Measurements from ENCODE around the gene ATP6V1G3.

ATP6V1G3 gene

GRCh38 chr1:198498881-198499280 is 41.6 kb downstream of the ATP6V1G3 start:
- Histone ChIP-seq H2AFZ (ENCODE audit: low read length) (no peak overlapping the region), H3K4me2 (ENCODE audit: low read length) (no peak overlapping the region), H3K9me2 (ENCODE audit: low read depth, low read length) (no peaks in the 10 kb centered on the region), H3K4me3 (ENCODE audit: low read depth, low read length, poor library complexity, severe bottlenecking) (no peak overlapping the region), H3F3A (ENCODE audit: insufficient read depth, low read length) (no peaks in the 10 kb centered on the region), H3K9me3 (ENCODE audit: low read length) (peaks cover 8% of the 10 kb centered on the region; the same call in 1 of the 2 replicates), H3K79me2 (ENCODE audit: insufficient read depth, low read length) (no peaks in the 10 kb centered on the region), H3K36me3 (ENCODE audit: insufficient read depth, low read length) (no peaks in the 10 kb centered on the region), H3K27me3 (ENCODE audit: insufficient read depth, low read length) (no peaks in the 10 kb centered on the region), H3K9ac (ENCODE audit: low read length) (no peak overlapping the region), H3K4me1 (ENCODE audit: insufficient read depth, low read length, severe bottlenecking) (peaks cover 10% of the 10 kb centered on the region), H4K20me1 (ENCODE audit: insufficient read depth, low read length) (no peaks in the 10 kb centered on the region), H3K27ac (ENCODE audit: low read depth, low read length, poor library complexity, severe bottlenecking) (no peak overlapping the region)
- TF ChIP-seq CTCF (IDR thresholded peaks at IDR 0.05; ENCODE audit: low read length), result no peak
- no peak for TF ChIP-seq EZH2 (IDR thresholded peaks at IDR 0.05; ENCODE audit: borderline replicate concordance, low read length)

GRCh38 chr1:198498103-198498385 is 42.4 kb downstream of the ATP6V1G3 start:
- Histone ChIP-seq H3K79me2 (ENCODE audit: insufficient read depth, low read length) (no peaks in the 10 kb centered on the region), H3K4me3 (ENCODE audit: low read depth, low read length, poor library complexity, severe bottlenecking) (no peak overlapping the region), H3K4me2 (ENCODE audit: low read length) (no peak overlapping the region), H3K27me3 (ENCODE audit: insufficient read depth, low read length) (no peaks in the 10 kb centered on the region), H3K9ac (ENCODE audit: low read length) (no peak overlapping the region), H3K9me3 (ENCODE audit: low read length) (0 out of 2 replicates have a peak, but pooled peaks cover 1% of the 10 kb centered on the region), H3K27ac (ENCODE audit: low read depth, low read length, poor library complexity, severe bottlenecking) (no peak overlapping the region), H3K4me1 (ENCODE audit: insufficient read depth, low read length, severe bottlenecking) (peaks cover 10% of the 10 kb centered on the region), H3F3A (ENCODE audit: insufficient read depth, low read length) (no peaks in the 10 kb centered on the region), H3K36me3 (ENCODE audit: insufficient read depth, low read length) (no peaks in the 10 kb centered on the region), H4K20me1 (ENCODE audit: insufficient read depth, low read length) (no peaks in the 10 kb centered on the region), H3K9me2 (ENCODE audit: low read depth, low read length) (no peaks in the 10 kb centered on the region), H2AFZ (ENCODE audit: low read length) (no peak overlapping the region)
- no peak for TF ChIP-seq CTCF (IDR thresholded peaks at IDR 0.05; ENCODE audit: low read length)
- TF ChIP-seq EZH2 (IDR thresholded peaks at IDR 0.05; ENCODE audit: borderline replicate concordance, low read length), result no peak

- Histone ChIP-seq H3K9ac (ENCODE audit: low read length) (no peak overlapping the region), H3K27me3 (ENCODE audit: insufficient read depth, low read length) (no peaks in the 10 kb centered on the region), H3K27ac (ENCODE audit: low read depth, low read length, poor library complexity, severe bottlenecking) (no peak overlapping the region), H3K9me2 (ENCODE audit: low read depth, low read length) (no peaks in the 10 kb centered on the region), H3K4me1 (ENCODE audit: insufficient read depth, low read length, severe bottlenecking) (peaks cover 10% of the 10 kb centered on the region), H2AFZ (ENCODE audit: low read length) (no peak overlapping the region), H3K79me2 (ENCODE audit: insufficient read depth, low read length) (no peaks in the 10 kb centered on the region), H3F3A (ENCODE audit: insufficient read depth, low read length) (no peaks in the 10 kb centered on the region), H4K20me1 (ENCODE audit: insufficient read depth, low read length) (no peaks in the 10 kb centered on the region), H3K4me2 (ENCODE audit: low read length) (no peak overlapping the region), H3K4me3 (ENCODE audit: low read depth, low read length, poor library complexity, severe bottlenecking) (no peak overlapping the region), H3K9me3 (ENCODE audit: low read length) (no peaks in the 10 kb centered on the region), H3K36me3 (ENCODE audit: insufficient read depth, low read length) (no peaks in the 10 kb centered on the region)
- TF ChIP-seq CTCF (IDR thresholded peaks at IDR 0.05; ENCODE audit: low read length) (no peak), EZH2 (IDR thresholded peaks at IDR 0.05; ENCODE audit: borderline replicate concordance, low read length) (no peak)
Observed at GRCh38 chr1:198497326-198498102, 43.0 kb downstream of the ATP6V1G3 start.
